Measurements from ENCODE around the gene RASA4.
"Not testable (repeated sequence)": the region's sequence is repeated elsewhere in the genome, so short reads cannot be mapped to it uniquely, and the experiment has no call there.

Gene RASA4

DNA sequence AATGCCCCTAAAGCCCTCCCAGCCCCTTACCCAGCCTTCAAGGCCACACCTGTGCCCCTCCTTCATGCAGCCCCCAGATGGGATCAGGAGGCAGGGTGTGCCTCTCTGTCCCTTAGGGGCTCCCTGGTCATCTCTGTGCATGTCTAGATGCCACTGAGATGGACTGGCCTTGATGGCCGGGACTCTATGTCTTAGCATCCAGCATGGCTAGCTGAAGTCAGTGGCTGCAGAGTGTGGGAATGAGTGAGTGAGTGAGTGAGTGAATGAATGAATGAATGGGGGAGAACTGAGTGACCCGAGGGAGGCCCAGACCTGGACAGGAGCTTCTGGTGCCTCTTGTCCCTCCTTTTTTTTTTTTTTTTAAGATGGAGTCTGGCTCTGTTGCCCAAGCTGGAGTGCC, 84.4 kb downstream of the RASA4 start:
- H3K4me3 ChIP-seq (ENCODE audit: low read depth in 1 of 2, low read length in 2 of 2); H3K27ac ChIP-seq (ENCODE audit: low read length); H3K27me3 ChIP-seq (ENCODE audit: insufficient read depth, low read length, poor library complexity); H3K9ac ChIP-seq (ENCODE audit: low read depth, low read length); H4K20me1 ChIP-seq (ENCODE audit: insufficient read depth, low read length); H2AFZ ChIP-seq (ENCODE audit: low read depth, low read length); H3K4me1 ChIP-seq (ENCODE audit: insufficient read depth, low read length); H3K36me3 ChIP-seq (ENCODE audit: insufficient read depth, low read length); H3K9me3 ChIP-seq (ENCODE audit: insufficient read depth, low read length, severe bottlenecking); ATAC-seq (ENCODE audit: insufficient read depth, low read depth); H3K4me2 ChIP-seq (ENCODE audit: insufficient read depth, low read length); DNase-seq; H3K79me2 ChIP-seq (ENCODE audit: insufficient read depth, low read length): not testable (repeated sequence)

DNA sequence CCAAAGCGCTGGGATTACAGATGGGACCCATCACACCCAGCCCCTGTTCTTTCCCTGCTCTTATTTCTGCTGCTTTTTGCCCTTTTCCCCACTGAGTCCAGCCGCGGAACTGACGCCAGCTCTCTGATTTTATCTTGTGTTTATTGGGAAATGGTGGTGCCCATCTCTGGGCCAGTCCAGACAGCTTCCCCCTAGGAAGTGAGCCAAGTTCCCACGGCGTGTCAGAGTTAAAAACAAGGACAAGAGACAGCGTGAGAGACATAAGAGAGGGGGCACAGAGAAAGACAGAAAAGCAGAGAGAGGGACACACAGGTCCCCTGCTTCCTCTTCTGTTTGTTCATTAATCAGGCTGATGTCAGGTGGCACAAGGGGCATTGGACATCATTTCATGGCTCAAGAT, 85.0 kb downstream of the RASA4 start:
- H3K4me3 ChIP-seq (ENCODE audit: low read depth in 1 of 2, low read length in 2 of 2); H3K79me2 ChIP-seq (ENCODE audit: insufficient read depth, low read length); H3K9me3 ChIP-seq (ENCODE audit: insufficient read depth, low read length, severe bottlenecking); H3K36me3 ChIP-seq (ENCODE audit: insufficient read depth, low read length); H4K20me1 ChIP-seq (ENCODE audit: insufficient read depth, low read length); H3K4me1 ChIP-seq (ENCODE audit: insufficient read depth, low read length); H3K27ac ChIP-seq (ENCODE audit: low read length); H2AFZ ChIP-seq (ENCODE audit: low read depth, low read length); ATAC-seq (ENCODE audit: insufficient read depth, low read depth); DNase-seq; H3K9ac ChIP-seq (ENCODE audit: low read depth, low read length); H3K4me2 ChIP-seq (ENCODE audit: insufficient read depth, low read length); H3K27me3 ChIP-seq (ENCODE audit: insufficient read depth, low read length, poor library complexity): not testable (repeated sequence)

- H4K20me1 ChIP-seq (ENCODE audit: insufficient read depth, low read length); H2AFZ ChIP-seq (ENCODE audit: low read depth, low read length); H3K27me3 ChIP-seq (ENCODE audit: insufficient read depth, low read length, poor library complexity); H3K9ac ChIP-seq (ENCODE audit: low read depth, low read length); H3K27ac ChIP-seq (ENCODE audit: low read length); H3K4me1 ChIP-seq (ENCODE audit: insufficient read depth, low read length); DNase-seq; H3K4me2 ChIP-seq (ENCODE audit: insufficient read depth, low read length); H3K9me3 ChIP-seq (ENCODE audit: insufficient read depth, low read length, severe bottlenecking); H3K79me2 ChIP-seq (ENCODE audit: insufficient read depth, low read length); H3K36me3 ChIP-seq (ENCODE audit: insufficient read depth, low read length); ATAC-seq (ENCODE audit: insufficient read depth, low read depth); H3K4me3 ChIP-seq (ENCODE audit: low read depth in 1 of 2, low read length in 2 of 2): not testable (repeated sequence)
These were observed 88.4 kb downstream of the RASA4 start for GRCh38 chr7:102527822-102528793.

DNA sequence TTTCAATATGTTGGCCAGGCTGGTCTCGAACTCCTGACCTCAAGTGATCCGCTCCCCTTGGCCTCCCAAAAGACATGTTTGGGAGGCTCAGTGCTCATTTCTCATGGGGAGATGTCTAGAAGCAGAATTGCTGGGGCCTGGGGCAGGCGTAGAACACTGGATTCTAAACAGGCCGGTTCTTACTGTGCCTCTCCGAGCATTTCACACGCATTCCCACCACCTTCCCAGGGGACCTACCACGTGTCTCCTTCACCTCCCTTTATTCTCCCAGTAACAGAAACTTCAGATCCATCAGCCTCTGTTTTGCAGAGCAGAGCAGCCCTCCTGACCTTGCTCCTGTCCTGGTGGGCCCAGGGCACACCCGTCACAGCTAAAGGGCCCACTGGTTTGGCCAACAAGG, 89.4 kb downstream of the RASA4 start:
- H4K20me1 ChIP-seq (ENCODE audit: insufficient read depth, low read length); H2AFZ ChIP-seq (ENCODE audit: low read depth, low read length); H3K4me1 ChIP-seq (ENCODE audit: insufficient read depth, low read length); H3K9me3 ChIP-seq (ENCODE audit: insufficient read depth, low read length, severe bottlenecking); H3K27me3 ChIP-seq (ENCODE audit: insufficient read depth, low read length, poor library complexity); H3K4me2 ChIP-seq (ENCODE audit: insufficient read depth, low read length); H3K27ac ChIP-seq (ENCODE audit: low read length); ATAC-seq (ENCODE audit: insufficient read depth, low read depth); DNase-seq; H3K36me3 ChIP-seq (ENCODE audit: insufficient read depth, low read length); H3K79me2 ChIP-seq (ENCODE audit: insufficient read depth, low read length); H3K9ac ChIP-seq (ENCODE audit: low read depth, low read length); H3K4me3 ChIP-seq (ENCODE audit: low read depth in 1 of 2, low read length in 2 of 2): not testable (repeated sequence)

DNA sequence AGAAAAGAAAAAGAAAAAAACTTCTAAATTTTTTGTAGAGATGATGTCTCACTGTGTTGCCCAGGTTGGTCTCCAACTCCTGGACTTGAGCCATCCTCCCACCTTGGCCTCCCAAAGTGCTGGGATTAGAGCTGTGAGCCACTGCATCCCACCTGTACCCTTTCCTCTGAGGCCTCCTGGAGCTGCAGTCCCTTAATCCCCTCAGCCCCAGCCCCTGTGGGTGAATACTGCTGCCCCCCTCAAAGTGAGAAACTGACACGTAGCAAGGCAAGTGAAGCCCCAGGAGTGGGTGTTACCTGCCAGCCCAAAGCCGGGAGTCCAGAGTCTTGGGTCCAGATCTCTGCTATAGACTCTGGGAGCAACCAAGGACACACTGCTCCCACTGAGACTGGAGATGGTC, 91.8 kb downstream of the RASA4 start:
- not testable (repeated sequence) for H3K79me2 ChIP-seq (ENCODE audit: insufficient read depth, low read length); H3K9ac ChIP-seq (ENCODE audit: low read depth, low read length); H4K20me1 ChIP-seq (ENCODE audit: insufficient read depth, low read length); H3K27me3 ChIP-seq (ENCODE audit: insufficient read depth, low read length, poor library complexity); H2AFZ ChIP-seq (ENCODE audit: low read depth, low read length); H3K4me1 ChIP-seq (ENCODE audit: insufficient read depth, low read length); H3K36me3 ChIP-seq (ENCODE audit: insufficient read depth, low read length); DNase-seq; H3K4me2 ChIP-seq (ENCODE audit: insufficient read depth, low read length); H3K27ac ChIP-seq (ENCODE audit: low read length); H3K9me3 ChIP-seq (ENCODE audit: insufficient read depth, low read length, severe bottlenecking); H3K4me3 ChIP-seq (ENCODE audit: low read depth in 1 of 2, low read length in 2 of 2); ATAC-seq (ENCODE audit: insufficient read depth, low read depth)
